ENCODE measurements around the gene TRABD2B. TPM values are rescaled to one million over a fixed set of nuclear protein-coding genes. Genes with fewer than 3 reads are reported as not detected.

The TRABD2B gene
- polyA plus RNA-seq, 1 donor: 3.0 TPM

GRCh38 chr1:47992720-47993415, 4.3 kb downstream of the TRABD2B start:
- peaks cover 2% of the 10 kb centered on the region for H3K27me3 ChIP-seq (ENCODE audit: control insufficient read depth, insufficient read depth, low read length)
- H3K36me3 ChIP-seq (ENCODE audit: control insufficient read depth, insufficient read depth, low read length): peaks cover 6% of the 10 kb centered on the region
- H3K4me3 ChIP-seq (ENCODE audit: low read length): no peak overlapping the region
- peaks cover 29% of the 10 kb centered on the region for H3K4me1 ChIP-seq (ENCODE audit: control insufficient read depth, insufficient read depth, low read length)
- peak overlapping the region; percentile 50 for H3K27ac ChIP-seq (ENCODE audit: low read length)
- WGBS (ENCODE audit: insufficient coverage, low lambda C conversion rate): no CpG with 5 or more reads among the region's 11 CpGs
- no peaks in the 10 kb centered on the region for H3K9me3 ChIP-seq (ENCODE audit: control insufficient read depth, low read depth, low read length)
- DNase-seq: peak; percentile 40 to 79

- Histone ChIP-seq H3K4me1 (ENCODE audit: control insufficient read depth, insufficient read depth, low read length) (peaks cover 27% of the 10 kb centered on the region), H3K27me3 (ENCODE audit: control insufficient read depth, insufficient read depth, low read length) (peaks cover 2% of the 10 kb centered on the region), H3K9me3 (ENCODE audit: control insufficient read depth, low read depth, low read length) (no peaks in the 10 kb centered on the region), H3K27ac (ENCODE audit: low read length) (no peak overlapping the region), H3K36me3 (ENCODE audit: control insufficient read depth, insufficient read depth, low read length) (peaks cover 6% of the 10 kb centered on the region), H3K4me3 (ENCODE audit: low read length) (no peak overlapping the region)
- no peak for DNase-seq
- WGBS (ENCODE audit: insufficient coverage, low lambda C conversion rate): 100% methylated on average over 2 of the region's 5 CpGs
Measured at GRCh38 chr1:47991673-47992072, 5.5 kb downstream of the TRABD2B start.

- WGBS (ENCODE audit: insufficient coverage, low lambda C conversion rate): 90% methylated on average over 2 of the region's 5 CpGs
- H3K27me3 ChIP-seq (ENCODE audit: control insufficient read depth, insufficient read depth, low read length): peaks cover 2% of the 10 kb centered on the region
- H3K9me3 ChIP-seq (ENCODE audit: control insufficient read depth, low read depth, low read length): no peaks in the 10 kb centered on the region
- peaks cover 27% of the 10 kb centered on the region for H3K4me1 ChIP-seq (ENCODE audit: control insufficient read depth, insufficient read depth, low read length)
- no peak for DNase-seq
- H3K27ac ChIP-seq (ENCODE audit: low read length): no peak overlapping the region
- H3K36me3 ChIP-seq (ENCODE audit: control insufficient read depth, insufficient read depth, low read length): peaks cover 6% of the 10 kb centered on the region
- no peak overlapping the region for H3K4me3 ChIP-seq (ENCODE audit: low read length)
Measured at GRCh38 chr1:47991187-47991586, 6.0 kb downstream of the TRABD2B start.

GRCh38 chr1:47990286-47990685, 6.9 kb downstream of the TRABD2B start:
- H3K9me3 ChIP-seq (ENCODE audit: control insufficient read depth, low read depth, low read length): no peaks in the 10 kb centered on the region
- H3K4me1 ChIP-seq (ENCODE audit: control insufficient read depth, insufficient read depth, low read length): peaks cover 20% of the 10 kb centered on the region
- DNase-seq: no peak
- no peak overlapping the region for H3K27ac ChIP-seq (ENCODE audit: low read length)
- no CpG with 5 or more reads among the region's 4 CpGs for WGBS (ENCODE audit: insufficient coverage, low lambda C conversion rate)
- H3K27me3 ChIP-seq (ENCODE audit: control insufficient read depth, insufficient read depth, low read length): no peaks in the 10 kb centered on the region
- peaks cover 6% of the 10 kb centered on the region for H3K36me3 ChIP-seq (ENCODE audit: control insufficient read depth, insufficient read depth, low read length)
- H3K4me3 ChIP-seq (ENCODE audit: low read length): no peak overlapping the region

GRCh38 chr1:47987601-47988000, 9.6 kb downstream of the TRABD2B start:
- no CpG with 5 or more reads among the region's 11 CpGs for WGBS (ENCODE audit: insufficient coverage, low lambda C conversion rate)
- Histone ChIP-seq H3K27me3 (ENCODE audit: control insufficient read depth, insufficient read depth, low read length) (peaks cover 10% of the 10 kb centered on the region), H3K4me1 (ENCODE audit: control insufficient read depth, insufficient read depth, low read length) (peaks cover 6% of the 10 kb centered on the region), H3K27ac (ENCODE audit: low read length) (no peak overlapping the region), H3K4me3 (ENCODE audit: low read length) (no peak overlapping the region), H3K36me3 (ENCODE audit: control insufficient read depth, insufficient read depth, low read length) (no peaks in the 10 kb centered on the region), H3K9me3 (ENCODE audit: control insufficient read depth, low read depth, low read length) (peaks cover 2% of the 10 kb centered on the region)
- no peak for DNase-seq

GRCh38 chr1:47986761-47987200, 10.4 kb downstream of the TRABD2B start:
- Histone ChIP-seq H3K4me3 (ENCODE audit: low read length) (no peak overlapping the region), H3K4me1 (ENCODE audit: control insufficient read depth, insufficient read depth, low read length) (no peaks in the 10 kb centered on the region), H3K36me3 (ENCODE audit: control insufficient read depth, insufficient read depth, low read length) (no peaks in the 10 kb centered on the region), H3K9me3 (ENCODE audit: control insufficient read depth, low read depth, low read length) (peaks cover 2% of the 10 kb centered on the region), H3K27ac (ENCODE audit: low read length) (no peak overlapping the region), H3K27me3 (ENCODE audit: control insufficient read depth, insufficient read depth, low read length) (peaks cover 10% of the 10 kb centered on the region)
- no CpG with 5 or more reads among the region's 19 CpGs for WGBS (ENCODE audit: insufficient coverage, low lambda C conversion rate)
- DNase-seq: no peak

GRCh38 chr1:47985018-47985417, 12.2 kb downstream of the TRABD2B start:
- peaks cover 10% of the 10 kb centered on the region for H3K27me3 ChIP-seq (ENCODE audit: control insufficient read depth, insufficient read depth, low read length)
- H3K36me3 ChIP-seq (ENCODE audit: control insufficient read depth, insufficient read depth, low read length): no peaks in the 10 kb centered on the region
- no CpG with 5 or more reads among the region's 4 CpGs for WGBS (ENCODE audit: insufficient coverage, low lambda C conversion rate)
- H3K27ac ChIP-seq (ENCODE audit: low read length): no peak overlapping the region
- H3K4me3 ChIP-seq (ENCODE audit: low read length): no peak overlapping the region
- no peaks in the 10 kb centered on the region for H3K4me1 ChIP-seq (ENCODE audit: control insufficient read depth, insufficient read depth, low read length)
- DNase-seq: no peak
- H3K9me3 ChIP-seq (ENCODE audit: control insufficient read depth, low read depth, low read length): peaks cover 2% of the 10 kb centered on the region

- H3K4me1 ChIP-seq (ENCODE audit: control insufficient read depth, insufficient read depth, low read length): no peaks in the 10 kb centered on the region
- H3K27ac ChIP-seq (ENCODE audit: low read length): no peak overlapping the region
- no peak for DNase-seq
- peaks cover 2% of the 10 kb centered on the region for H3K9me3 ChIP-seq (ENCODE audit: control insufficient read depth, low read depth, low read length)
- H3K4me3 ChIP-seq (ENCODE audit: low read length): no peak overlapping the region
- H3K27me3 ChIP-seq (ENCODE audit: control insufficient read depth, insufficient read depth, low read length): peaks cover 10% of the 10 kb centered on the region
- WGBS (ENCODE audit: insufficient coverage, low lambda C conversion rate): no CpG with 5 or more reads among the region's 46 CpGs
- H3K36me3 ChIP-seq (ENCODE audit: control insufficient read depth, insufficient read depth, low read length): no peaks in the 10 kb centered on the region
Measured at GRCh38 chr1:47984175-47984789, 12.9 kb downstream of the TRABD2B start.

- Histone ChIP-seq H3K4me1 (ENCODE audit: control insufficient read depth, insufficient read depth, low read length) (no peaks in the 10 kb centered on the region), H3K9me3 (ENCODE audit: control insufficient read depth, low read depth, low read length) (peaks cover 2% of the 10 kb centered on the region), H3K36me3 (ENCODE audit: control insufficient read depth, insufficient read depth, low read length) (no peaks in the 10 kb centered on the region), H3K27me3 (ENCODE audit: control insufficient read depth, insufficient read depth, low read length) (peaks cover 10% of the 10 kb centered on the region), H3K27ac (ENCODE audit: low read length) (no peak overlapping the region), H3K4me3 (ENCODE audit: low read length) (no peak overlapping the region)
- WGBS (ENCODE audit: insufficient coverage, low lambda C conversion rate): no CpG with 5 or more reads among the region's 12 CpGs
- DNase-seq: no peak
Measured at GRCh38 chr1:47983691-47984090, 13.5 kb downstream of the TRABD2B start.

- H3K4me3 ChIP-seq (ENCODE audit: low read length): no peak overlapping the region
- H3K27ac ChIP-seq (ENCODE audit: low read length): no peak overlapping the region
- no peaks in the 10 kb centered on the region for H3K36me3 ChIP-seq (ENCODE audit: control insufficient read depth, insufficient read depth, low read length)
- H3K9me3 ChIP-seq (ENCODE audit: control insufficient read depth, low read depth, low read length): peaks cover 2% of the 10 kb centered on the region
- DNase-seq: no peak
- peaks cover 10% of the 10 kb centered on the region for H3K27me3 ChIP-seq (ENCODE audit: control insufficient read depth, insufficient read depth, low read length)
- no peaks in the 10 kb centered on the region for H3K4me1 ChIP-seq (ENCODE audit: control insufficient read depth, insufficient read depth, low read length)
Measured at GRCh38 chr1:47981667-47982350, 15.4 kb downstream of the TRABD2B start.
